HG03066 (cell line): ENCODE results near the gene NXF3.
"Not testable (repeated sequence)": the region's sequence is repeated elsewhere in the genome, so short reads cannot be mapped to it uniquely, and the experiment has no call there.

Experiments
- ATAC-seq: cut with Tn5 transposase; IDR thresholded peaks from one replicate; pipeline ENCODE4 v1.9.1; 2021; ENCODE audit warnings: low read depth; ENCODE audit not compliant: unreplicated experiment

NXF3 gene

DNA sequence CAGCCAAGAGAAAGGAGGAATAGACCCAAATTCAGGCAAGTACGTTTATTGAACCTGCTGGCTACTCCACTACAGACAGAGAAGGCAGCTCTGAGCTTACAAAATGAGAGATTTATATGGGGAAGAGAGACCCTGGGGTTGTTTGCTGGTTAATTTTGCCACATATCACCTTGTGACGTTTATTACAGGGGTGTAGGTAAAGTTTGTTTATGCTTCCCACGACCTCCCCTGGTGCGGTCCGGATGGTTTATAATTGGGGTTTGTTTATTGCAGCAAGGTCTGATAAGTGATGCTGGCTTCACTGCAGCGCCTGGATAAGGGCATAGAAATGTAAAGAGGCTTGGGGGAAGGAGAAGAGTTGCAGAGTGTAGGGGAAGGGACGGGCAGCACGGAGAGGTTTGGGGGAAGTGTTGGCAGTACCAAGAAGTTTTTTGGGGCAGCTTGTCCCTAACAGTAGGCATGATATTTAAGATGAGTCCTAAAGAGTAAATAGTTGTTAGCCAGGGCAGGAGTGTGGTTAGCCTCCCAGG is 41.6 kb downstream of the NXF3 start:
- ATAC-seq = no peak

DNA sequence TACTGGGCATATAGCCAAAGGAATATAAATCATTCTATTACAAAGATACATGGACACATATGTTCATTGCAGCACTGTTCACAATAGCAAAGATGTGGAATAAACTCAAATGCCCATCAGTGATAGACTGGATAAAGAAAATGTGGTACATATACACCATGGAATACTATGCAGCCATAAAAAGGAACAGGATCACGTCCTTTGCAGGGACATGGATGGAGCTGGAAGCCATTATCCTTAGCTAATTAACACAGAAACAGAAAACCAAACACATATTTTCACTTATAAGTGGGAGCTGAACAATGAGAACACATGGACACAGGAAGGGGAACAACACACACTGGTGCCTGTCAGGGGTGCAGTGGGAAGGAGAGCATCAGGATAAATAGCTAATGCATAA is 59.6 kb downstream of the NXF3 start:
- ATAC-seq = not testable (repeated sequence)
